HEK293T (cell line): ENCODE results near the gene FAM236B.
"Not testable (repeated sequence)": the region's sequence is repeated elsewhere in the genome, so short reads cannot be mapped to it uniquely, and the experiment has no call there.

Experiments
- ARNT ChIP-seq: fragments of 450-650 bp; IDR thresholded peaks from 2 replicates; pipeline ENCODE4 v1.6.1; 2017; ENCODE audit warnings: mild to moderate bottlenecking
- BHLHE40 ChIP-seq: fragments of 450-650 bp; IDR thresholded peaks from 2 replicates; pipeline ENCODE4 v1.6.1; 2016; ENCODE audit warnings: mild to moderate bottlenecking, moderate library complexity, borderline replicate concordance
- CTBP1 ChIP-seq: fragments of 450-650 bp; IDR thresholded peaks from 2 replicates; pipeline ENCODE4 v1.6.1; 2016; ENCODE audit warnings: borderline replicate concordance
- ELF4 ChIP-seq: fragments of 450-650 bp; IDR thresholded peaks from 2 replicates; pipeline ENCODE4 v1.6.1; 2017; ENCODE audit warnings: antibody characterized with exemption
- FOXA1 ChIP-seq: fragments of 450-650 bp; IDR thresholded peaks from 2 replicates; pipeline ENCODE4 v1.6.1; 2016; ENCODE audit warnings: mild to moderate bottlenecking
- FOXK2 ChIP-seq: fragments of 450-650 bp; IDR thresholded peaks from 2 replicates; pipeline ENCODE4 v1.6.1; 2016; ENCODE audit warnings: mild to moderate bottlenecking
- FOXM1 ChIP-seq: fragments of 450-650 bp; IDR thresholded peaks from 2 replicates; pipeline ENCODE4 v1.6.1; 2017; ENCODE audit warnings: mild to moderate bottlenecking, borderline replicate concordance
- HDGF ChIP-seq: fragments of 450-650 bp; IDR thresholded peaks from 2 replicates; pipeline ENCODE4 v1.6.1; 2017; ENCODE audit warnings: antibody characterized with exemption, borderline replicate concordance
- L3MBTL2 ChIP-seq: fragments of 450-650 bp; conservative IDR thresholded peaks from 2 replicates; pipeline ENCODE4 v1.6.1; 2016; ENCODE audit warnings: mild to moderate bottlenecking
- NFRKB ChIP-seq: fragments of 450-650 bp; IDR thresholded peaks from 2 replicates; pipeline ENCODE4 v1.6.1; 2016; ENCODE audit warnings: mild to moderate bottlenecking, moderate library complexity
- SP1 ChIP-seq: fragments of 450-650 bp; IDR thresholded peaks from 2 replicates; pipeline ENCODE4 v1.6.1; 2017
- SUZ12 ChIP-seq: fragments of 450-650 bp; IDR thresholded peaks from 2 replicates; pipeline ENCODE4 v1.6.1; 2016; ENCODE audit warnings: mild to moderate bottlenecking
- TARDBP ChIP-seq: fragments of 450-650 bp; IDR thresholded peaks from 2 replicates; pipeline ENCODE4 v1.6.1; 2016
- TF ChIP-seq, protein P1 (sequence below): fragments of 450-650 bp; IDR thresholded peaks from 2 replicates; pipeline ENCODE4 v1.6.1; 2016

DNA sequence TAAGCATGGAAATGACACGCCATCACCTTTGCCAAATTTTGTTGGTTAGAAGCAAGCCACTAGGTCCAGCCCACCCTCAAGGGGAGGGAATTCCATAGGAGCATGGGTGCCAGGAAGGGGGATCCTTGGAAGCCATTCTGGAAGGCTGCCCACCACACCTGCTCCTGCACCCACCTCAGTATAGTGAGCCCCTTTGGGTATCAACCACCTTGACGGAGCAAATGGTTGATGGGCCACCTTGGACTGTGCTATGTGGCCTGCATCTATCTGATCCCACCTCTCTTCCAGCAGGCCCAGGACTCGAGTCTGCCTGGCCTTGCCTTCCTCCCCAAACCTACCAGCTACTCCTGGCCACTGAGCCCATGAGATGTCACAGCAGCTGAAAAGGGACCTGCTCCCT, 7.9 kb upstream of the FAM236B start:
- not testable (repeated sequence) for TF ChIP-seq NFRKB, ELF4, FOXK2, FOXM1, SUZ12, BHLHE40, FOXA1, L3MBTL2, ARNT, HDGF, SP1, CTBP1, TARDBP
- TF ChIP-seq, protein P1, sequence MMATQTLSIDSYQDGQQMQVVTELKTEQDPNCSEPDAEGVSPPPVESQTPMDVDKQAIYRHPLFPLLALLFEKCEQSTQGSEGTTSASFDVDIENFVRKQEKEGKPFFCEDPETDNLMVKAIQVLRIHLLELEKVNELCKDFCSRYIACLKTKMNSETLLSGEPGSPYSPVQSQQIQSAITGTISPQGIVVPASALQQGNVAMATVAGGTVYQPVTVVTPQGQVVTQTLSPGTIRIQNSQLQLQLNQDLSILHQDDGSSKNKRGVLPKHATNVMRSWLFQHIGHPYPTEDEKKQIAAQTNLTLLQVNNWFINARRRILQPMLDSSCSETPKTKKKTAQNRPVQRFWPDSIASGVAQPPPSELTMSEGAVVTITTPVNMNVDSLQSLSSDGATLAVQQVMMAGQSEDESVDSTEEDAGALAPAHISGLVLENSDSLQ: not testable (repeated sequence)
